SJSA1 (cell line): ENCODE data around the gene RBM10. TPM values are rescaled to one million over a fixed set of nuclear protein-coding genes. Genes with fewer than 3 reads are reported as not detected.

ENCODE experiments used
- DNase-seq, 2 experiments: peaks; one replicate each; pipeline ENCODE4 v3.0.0-alpha.2; 2015 to 2020; ENCODE audit warnings: low spot score in 2 of 2, low read depth in 1 of 2
- H3K27ac ChIP-seq: fragments of 250-450 bp; sonication (Bioruptor Pico); 2 replicates; pipeline ENCODE4 v1.5.1; 2020; ENCODE audit warnings: mild to moderate bottlenecking, moderate library complexity
- H3K27me3 ChIP-seq: fragments of 250-450 bp; sonication (Bioruptor Pico); replicated peaks from 2 replicates; pipeline ENCODE4 v1.5.1; 2020; ENCODE audit warnings: mild to moderate bottlenecking, moderate library complexity
- H3K36me3 ChIP-seq: fragments of 250-450 bp; sonication (Bioruptor Pico); 2 replicates; pipeline ENCODE4 v1.5.1; 2020; ENCODE audit warnings: mild to moderate bottlenecking
- H3K4me1 ChIP-seq: fragments of 250-450 bp; sonication (Bioruptor Pico); replicated peaks from 2 replicates; pipeline ENCODE4 v1.6.1; 2021; ENCODE audit warnings: mild to moderate bottlenecking
- H3K4me3 ChIP-seq: fragments of 250-450 bp; sonication (Bioruptor Pico); 2 replicates; pipeline ENCODE4 v1.5.1; 2020; ENCODE audit warnings: mild to moderate bottlenecking
- H3K9me3 ChIP-seq: fragments of 250-450 bp; sonication (Bioruptor Pico); replicated peaks from 2 replicates; pipeline ENCODE4 v1.5.1; 2020; ENCODE audit warnings: mild to moderate bottlenecking
- total RNA-seq: library from RNA; depleted of rRNA; stranded (reverse); fragments of >200 nt; shearing (Covaris generic); gene quantifications from 2 replicates; pipeline ENCODE4 v1.2.3, GENCODE V29; 2014

RBM10 gene
- total RNA-seq, 1 experiment from 2014 or later: 61.6 TPM

DNA sequence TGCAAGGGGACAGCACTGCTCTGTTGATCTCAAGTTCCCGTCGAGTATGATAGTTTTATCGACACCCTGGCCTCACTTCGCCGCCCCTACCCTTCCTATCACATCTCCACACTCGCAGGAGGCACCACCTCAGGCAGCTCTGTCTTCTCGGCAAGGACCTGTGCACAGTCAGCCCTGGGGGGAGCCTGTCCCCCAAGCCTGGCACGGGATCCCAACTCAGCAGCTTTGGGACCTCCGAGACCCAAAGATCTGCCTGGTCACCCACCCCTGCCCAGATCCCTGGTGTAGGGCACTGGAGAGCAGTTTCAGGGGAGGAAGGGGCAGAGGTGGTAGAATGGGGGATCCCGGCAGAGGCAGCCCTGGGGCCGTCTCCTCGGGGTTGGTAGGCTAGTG is 30.6 kb downstream of the RBM10 start:
- Histone ChIP-seq H3K36me3 (peaks cover 32% of the 10 kb centered on the region), H3K27me3 (no peaks in the 10 kb centered on the region), H3K4me3 (no peak overlapping the region), H3K4me1 (no peaks in the 10 kb centered on the region), H3K9me3 (no peaks in the 10 kb centered on the region), H3K27ac (no peak overlapping the region)
- no peak for DNase-seq

- H3K27ac ChIP-seq: no peak overlapping the region
- no peak for DNase-seq
- H3K36me3 ChIP-seq: peaks cover 29% of the 10 kb centered on the region
- H3K27me3 ChIP-seq: no peaks in the 10 kb centered on the region
- H3K9me3 ChIP-seq: no peaks in the 10 kb centered on the region
- no peak overlapping the region for H3K4me3 ChIP-seq
- no peaks in the 10 kb centered on the region for H3K4me1 ChIP-seq
These were observed 31.2 kb downstream of the RBM10 start for GRCh38 chrX:47176101-47176740.

- H3K27ac ChIP-seq: no peak overlapping the region
These were observed 32.1 kb downstream of the RBM10 start for GRCh38 chrX:47177079-47177478.

GRCh38 chrX:47178337-47178736 is 33.3 kb downstream of the RBM10 start:
- DNase-seq: no peak
- no peak overlapping the region for H3K27ac ChIP-seq
- H3K4me1 ChIP-seq: no peaks in the 10 kb centered on the region
- no peaks in the 10 kb centered on the region for H3K9me3 ChIP-seq
- no peak overlapping the region for H3K4me3 ChIP-seq
- H3K27me3 ChIP-seq: no peaks in the 10 kb centered on the region
- peaks cover 30% of the 10 kb centered on the region for H3K36me3 ChIP-seq

More at GRCh38 chrX:47177079-47177478, 32.1 kb downstream of the RBM10 start:
- no peak for DNase-seq
- H3K4me1 ChIP-seq: no peaks in the 10 kb centered on the region
- no peaks in the 10 kb centered on the region for H3K9me3 ChIP-seq
- H3K36me3 ChIP-seq: peaks cover 36% of the 10 kb centered on the region
- no peaks in the 10 kb centered on the region for H3K27me3 ChIP-seq
- no peak overlapping the region for H3K4me3 ChIP-seq

DNA sequence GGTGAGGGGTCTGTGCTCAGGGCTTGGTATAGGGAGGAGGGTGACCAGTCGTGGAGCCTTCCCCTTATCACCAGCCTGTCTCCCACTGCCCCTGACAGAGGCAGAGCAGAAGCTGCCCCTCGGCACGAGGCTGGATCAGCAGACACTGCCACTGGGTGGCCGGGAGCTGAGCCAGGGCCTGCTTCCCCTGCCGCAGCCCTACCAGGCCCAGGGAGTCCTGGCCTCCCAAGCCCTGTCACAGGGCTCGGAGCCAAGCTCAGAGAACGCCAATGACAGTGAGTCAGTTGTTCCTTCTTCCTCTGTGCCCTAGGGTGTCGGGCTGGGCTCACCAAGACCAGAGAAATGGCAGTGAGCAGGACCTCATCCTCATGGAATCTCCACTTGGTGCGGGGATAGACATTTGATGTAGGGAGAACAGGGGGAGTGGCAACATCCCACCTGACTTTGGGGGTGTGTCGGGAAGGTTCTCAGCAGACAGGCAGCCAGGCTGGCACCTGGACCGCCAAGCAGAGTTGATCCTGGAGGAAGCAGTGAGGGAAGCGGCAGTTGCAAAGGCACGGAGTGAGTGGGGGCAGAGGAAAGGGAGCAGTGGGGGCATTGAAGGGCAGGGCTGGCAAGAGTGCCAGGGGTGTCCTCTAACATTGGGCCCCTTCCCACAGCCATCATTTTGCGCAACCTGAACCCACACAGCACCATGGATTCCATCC is 34.4 kb downstream of the RBM10 start:
- no peaks in the 10 kb centered on the region for H3K4me1 ChIP-seq
- no peak overlapping the region for H3K27ac ChIP-seq
- H3K27me3 ChIP-seq: no peaks in the 10 kb centered on the region
- H3K36me3 ChIP-seq: peaks cover 29% of the 10 kb centered on the region
- no peak overlapping the region for H3K4me3 ChIP-seq
- no peak for DNase-seq
- H3K9me3 ChIP-seq: no peaks in the 10 kb centered on the region

DNA sequence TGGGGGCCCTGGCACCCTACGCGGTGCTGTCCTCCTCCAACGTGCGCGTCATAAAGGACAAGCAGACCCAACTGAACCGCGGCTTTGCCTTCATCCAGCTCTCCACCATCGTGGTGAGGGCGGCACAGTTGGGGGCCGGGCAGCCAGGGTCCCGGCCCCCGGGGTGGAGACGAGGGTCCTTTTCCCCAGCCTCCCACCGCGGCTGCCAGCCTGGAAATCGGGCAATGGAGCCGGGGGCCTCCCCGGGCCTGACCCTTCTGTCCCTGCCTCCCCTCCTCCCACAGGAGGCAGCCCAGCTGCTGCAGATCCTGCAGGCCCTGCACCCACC is 34.9 kb downstream of the RBM10 start:
- no peaks in the 10 kb centered on the region for H3K4me1 ChIP-seq
- peaks cover 30% of the 10 kb centered on the region for H3K36me3 ChIP-seq
- H3K27me3 ChIP-seq: no peaks in the 10 kb centered on the region
- no peak overlapping the region for H3K27ac ChIP-seq
- no peak for DNase-seq
- no peak overlapping the region for H3K4me3 ChIP-seq
- no peaks in the 10 kb centered on the region for H3K9me3 ChIP-seq

GRCh38 chrX:47180346-47180745 is 35.3 kb downstream of the RBM10 start:
- Histone ChIP-seq H3K36me3 (peaks cover 34% of the 10 kb centered on the region), H3K4me1 (no peaks in the 10 kb centered on the region), H3K4me3 (no peak overlapping the region), H3K27me3 (no peaks in the 10 kb centered on the region), H3K27ac (no peak overlapping the region), H3K9me3 (no peaks in the 10 kb centered on the region)
- DNase-seq: no peak

- no peaks in the 10 kb centered on the region for H3K4me1 ChIP-seq
- no peaks in the 10 kb centered on the region for H3K27me3 ChIP-seq
- H3K36me3 ChIP-seq: peaks cover 40% of the 10 kb centered on the region
- no peak for DNase-seq
- H3K27ac ChIP-seq: no peak overlapping the region
- H3K4me3 ChIP-seq: no peak overlapping the region
- H3K9me3 ChIP-seq: no peaks in the 10 kb centered on the region
These were observed 36.3 kb downstream of the RBM10 start for GRCh38 chrX:47181301-47181700.

DNA sequence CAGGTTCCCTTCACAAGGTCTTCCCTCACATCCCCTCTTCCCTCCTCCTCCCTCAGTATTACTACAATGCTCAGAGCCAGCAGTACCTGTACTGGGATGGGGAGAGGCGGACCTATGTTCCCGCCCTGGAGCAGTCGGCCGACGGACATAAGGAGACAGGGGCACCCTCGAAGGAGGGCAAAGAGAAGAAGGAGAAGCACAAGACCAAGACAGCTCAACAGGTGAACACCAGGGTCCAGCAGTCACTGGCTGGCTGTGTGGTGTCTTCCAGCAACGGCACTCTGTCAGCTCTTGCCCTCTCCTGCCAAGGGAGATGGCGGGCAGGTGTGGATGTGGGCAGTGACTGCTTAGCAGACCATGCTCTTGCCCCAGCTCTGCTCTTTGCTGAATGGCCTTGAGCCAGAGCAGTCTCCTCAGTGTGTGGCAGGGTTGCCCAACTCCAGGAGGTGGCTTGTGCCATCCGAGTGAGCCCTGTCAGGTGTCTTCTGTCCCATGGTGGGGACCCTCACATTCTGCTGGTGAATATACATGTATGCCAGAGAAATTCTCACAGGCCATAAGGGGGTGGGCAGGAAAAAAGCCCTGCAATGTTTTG is 37.2 kb downstream of the RBM10 start:
- Histone ChIP-seq H3K4me3 (no peak overlapping the region), H3K4me1 (no peaks in the 10 kb centered on the region), H3K36me3 (peaks cover 39% of the 10 kb centered on the region), H3K27ac (no peak overlapping the region), H3K9me3 (no peaks in the 10 kb centered on the region), H3K27me3 (no peaks in the 10 kb centered on the region)
- DNase-seq: no peak

DNA sequence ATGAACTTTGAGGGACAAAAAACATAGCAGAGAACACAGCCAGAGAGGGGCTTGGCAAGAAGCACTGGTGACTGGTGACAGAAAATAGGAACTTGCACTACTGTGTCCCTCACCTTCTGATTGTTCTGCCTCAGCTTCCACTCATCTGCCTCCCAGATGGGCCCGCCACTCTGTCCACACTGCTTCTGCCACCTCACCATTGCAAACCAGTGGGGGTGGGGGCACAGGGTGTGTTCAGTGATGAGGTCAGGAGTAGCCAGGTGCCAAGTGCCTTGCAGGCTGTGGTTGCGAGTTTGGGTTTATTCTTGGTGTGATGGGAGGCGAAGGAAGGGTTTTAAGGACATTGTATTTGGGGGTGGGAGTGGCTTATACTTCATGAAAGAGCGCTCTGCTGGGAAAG is 39.5 kb downstream of the RBM10 start:
- Histone ChIP-seq H3K9me3 (no peaks in the 10 kb centered on the region), H3K27ac (no peak overlapping the region), H3K4me3 (no peak overlapping the region), H3K27me3 (no peaks in the 10 kb centered on the region), H3K36me3 (peaks cover 32% of the 10 kb centered on the region), H3K4me1 (no peaks in the 10 kb centered on the region)
- no peak for DNase-seq

- H3K9me3 ChIP-seq: no peaks in the 10 kb centered on the region
- DNase-seq: no peak
- H3K36me3 ChIP-seq: peaks cover 27% of the 10 kb centered on the region
- no peak overlapping the region for H3K4me3 ChIP-seq
- H3K27me3 ChIP-seq: no peaks in the 10 kb centered on the region
- no peak overlapping the region for H3K27ac ChIP-seq
- no peaks in the 10 kb centered on the region for H3K4me1 ChIP-seq
These were observed 40.2 kb downstream of the RBM10 start for GRCh38 chrX:47185241-47185640.

GRCh38 chrX:47186096-47186740 is 41.2 kb downstream of the RBM10 start:
- H3K9me3 ChIP-seq: no peaks in the 10 kb centered on the region
- H3K36me3 ChIP-seq: peaks cover 26% of the 10 kb centered on the region
- H3K4me3 ChIP-seq: no peak overlapping the region
- DNase-seq: no peak
- H3K4me1 ChIP-seq: no peaks in the 10 kb centered on the region
- H3K27me3 ChIP-seq: no peaks in the 10 kb centered on the region
- no peak overlapping the region for H3K27ac ChIP-seq

DNA sequence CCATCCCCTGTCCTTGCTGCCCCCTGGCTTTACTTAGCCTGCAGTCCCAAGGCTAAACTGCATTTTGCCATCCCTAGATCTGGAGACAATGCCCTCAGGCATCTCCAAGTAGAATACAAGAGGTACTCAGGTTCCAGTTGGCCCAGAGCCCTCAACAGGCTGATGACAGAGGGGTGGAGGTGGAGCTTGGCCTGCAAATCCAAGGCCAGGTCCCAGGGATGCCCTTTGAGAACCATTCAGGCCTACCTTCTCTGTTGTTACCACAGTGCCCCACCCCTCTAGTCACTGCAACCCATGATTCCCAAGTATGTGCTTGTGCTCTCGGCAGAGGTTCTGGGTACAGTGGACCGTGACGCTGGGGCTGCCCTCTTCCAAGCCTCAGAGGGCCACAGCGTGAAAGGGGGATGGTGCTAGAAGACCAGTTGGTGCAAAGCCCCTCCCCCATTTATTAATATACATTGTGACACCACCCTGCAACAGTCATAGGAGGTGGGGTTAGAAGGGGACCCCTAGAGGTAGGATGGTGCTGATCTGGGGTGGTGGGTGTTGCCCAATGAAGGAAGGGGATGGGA is 42.2 kb downstream of the RBM10 start:
- peaks cover 18% of the 10 kb centered on the region for H3K36me3 ChIP-seq
- peaks cover 3% of the 10 kb centered on the region; the same call in 1 of the 2 replicates for H3K4me1 ChIP-seq
- H3K4me3 ChIP-seq: no peak overlapping the region
- H3K27ac ChIP-seq: no peak overlapping the region
- DNase-seq: no peak
- H3K27me3 ChIP-seq: no peaks in the 10 kb centered on the region
- H3K9me3 ChIP-seq: no peaks in the 10 kb centered on the region

DNA sequence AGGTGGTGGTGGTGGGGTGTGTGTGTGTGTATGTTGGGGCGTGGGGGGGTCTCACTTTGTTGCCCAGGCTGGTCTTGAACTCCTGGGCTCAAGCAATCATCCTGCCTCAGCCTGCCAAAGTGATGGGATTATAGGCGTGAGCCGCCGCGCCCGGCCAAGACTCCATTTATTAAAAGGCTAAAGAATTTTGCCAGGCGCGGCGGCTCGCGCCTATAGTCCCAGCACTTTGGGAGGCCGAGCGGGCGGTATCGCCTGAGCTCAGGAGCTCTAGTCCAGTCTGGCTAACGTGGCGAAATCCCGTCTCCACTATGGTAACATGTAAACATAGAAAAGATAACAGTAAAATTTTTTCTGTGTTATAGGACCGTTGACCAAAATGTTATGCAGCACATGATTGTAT is 44.9 kb downstream of the RBM10 start:
- Histone ChIP-seq H3K27me3 (no peaks in the 10 kb centered on the region), H3K9me3 (no peaks in the 10 kb centered on the region), H3K36me3 (peaks cover 21% of the 10 kb centered on the region), H3K4me1 (peaks cover 9% of the 10 kb centered on the region), H3K27ac (no peak overlapping the region), H3K4me3 (no peak overlapping the region)
- DNase-seq: no peak
